Neural cell (in vitro differentiated cells): ENCODE measurements around the gene NDUFV2. TPM values are rescaled to one million over a fixed set of nuclear protein-coding genes. Genes with fewer than 3 reads are reported as not detected.

ENCODE experiments used
- H2AFZ ChIP-seq: fragments of 200-600, 300-800 bp; sonication (generic), shearing (Covaris generic); 2 replicates; pipeline ENCODE4 v1.6.0; 2014; ENCODE audit warnings: low read depth, mild to moderate bottlenecking, antibody characterized with exemption, low read length, moderate library complexity
- H3F3A ChIP-seq: fragments of 200-600 bp; shearing (Covaris generic); 2 replicates; pipeline ENCODE4 v1.6.1; 2016; ENCODE audit warnings: mild to moderate bottlenecking, moderate library complexity, mixed read lengths, antibody characterized with exemption, low read length; ENCODE audit not compliant: insufficient read depth, poor library complexity, severe bottlenecking
- H3K27ac ChIP-seq: fragments of 200-600, 300-800 bp; sonication (generic), shearing (Covaris generic); 2 replicates; pipeline ENCODE4 v1.5.1; 2014; ENCODE audit warnings: mild to moderate bottlenecking, low read length, moderate library complexity
- H3K27me3 ChIP-seq: fragments of 300-800, 200-600 bp; sonication (generic), shearing (Covaris generic); 2 replicates; pipeline ENCODE4 v1.6.0; 2014; ENCODE audit warnings: mild to moderate bottlenecking, low read depth, low read length, moderate library complexity; ENCODE audit not compliant: insufficient read depth
- H3K36me3 ChIP-seq: fragments of 300-800, 200-600 bp; sonication (generic), shearing (Covaris generic); 2 replicates; pipeline ENCODE4 v1.5.1; 2014; ENCODE audit warnings: mild to moderate bottlenecking, antibody characterized with exemption, low read length, moderate library complexity; ENCODE audit not compliant: insufficient read depth
- H3K4me2 ChIP-seq: fragments of 300-800, 200-600 bp; sonication (generic), shearing (Covaris generic); 2 replicates; pipeline ENCODE4 v1.6.0; 2014; ENCODE audit warnings: mild to moderate bottlenecking, low read length
- H3K4me3 ChIP-seq: fragments of 300-800, 200-600 bp; sonication (generic), shearing (Covaris generic); 2 replicates; pipeline ENCODE4 v1.5.1; 2014; ENCODE audit warnings: mild to moderate bottlenecking, low read length, moderate library complexity
- H3K79me2 ChIP-seq: fragments of 200-600 bp; shearing (Covaris generic); replicated peaks from 2 replicates; pipeline ENCODE4 v1.6.0; 2014; ENCODE audit warnings: mild to moderate bottlenecking, low read length, moderate library complexity; ENCODE audit not compliant: insufficient read depth
- H3K9ac ChIP-seq: fragments of 300-800, 200-600 bp; sonication (generic), shearing (Covaris generic); 2 replicates; pipeline ENCODE4 v1.6.1; 2016; ENCODE audit warnings: mild to moderate bottlenecking, low read length, mixed read lengths
- H3K9me2 ChIP-seq: fragments of 200-600 bp; shearing (Covaris generic); 2 replicates; pipeline ENCODE4 v1.6.1; 2016; ENCODE audit warnings: mild to moderate bottlenecking, low read length, mixed read lengths; ENCODE audit not compliant: insufficient read depth
- H3K9me3 ChIP-seq: fragments of 200-600, 300-800 bp; sonication (generic), shearing (Covaris generic); 2 replicates; pipeline ENCODE4 v1.6.1; 2016; ENCODE audit warnings: mild to moderate bottlenecking, mixed run types, low read length, moderate library complexity, mixed read lengths
- H4K20me1 ChIP-seq: fragments of 200-600 bp; shearing (Covaris generic); 2 replicates; pipeline ENCODE4 v1.6.1; 2016; ENCODE audit warnings: mild to moderate bottlenecking, mixed run types; ENCODE audit not compliant: insufficient read depth
- EP300 ChIP-seq: fragments of 450-650 bp; conservative IDR thresholded peaks from 2 replicates; pipeline ENCODE4 v1.6.1; 2014; ENCODE audit warnings: antibody characterized with exemption, mild to moderate bottlenecking, moderate library complexity; ENCODE audit not compliant: poor library complexity, severe bottlenecking
- EZH2 ChIP-seq: fragments of 200-600, 300-800 bp; shearing (Covaris generic), sonication (generic); IDR thresholded peaks from 2 replicates; pipeline ENCODE4 v1.6.1; 2014; ENCODE audit warnings: antibody characterized with exemption, low read length, borderline replicate concordance, mild to moderate bottlenecking; ENCODE audit not compliant: insufficient read depth, poor library complexity, severe bottlenecking
- MXI1 ChIP-seq: fragments of 450-650 bp; conservative IDR thresholded peaks from 2 replicates; pipeline ENCODE4 v1.6.1; 2014; ENCODE audit warnings: antibody characterized with exemption, mild to moderate bottlenecking; ENCODE audit not compliant: poor library complexity, severe bottlenecking
- POLR2AphosphoS5 ChIP-seq: IDR thresholded peaks from 2 replicates; pipeline ENCODE4 v1.6.1; 2012
- RAD21 ChIP-seq: fragments of 450-650 bp; conservative IDR thresholded peaks from 2 replicates; pipeline ENCODE4 v1.6.1; 2014; ENCODE audit warnings: antibody characterized with exemption, mild to moderate bottlenecking, moderate library complexity
- SMC3 ChIP-seq: fragments of 450-650 bp; conservative IDR thresholded peaks from 2 replicates; pipeline ENCODE4 v1.6.1; 2014; ENCODE audit warnings: antibody characterized with exemption, mild to moderate bottlenecking, moderate library complexity; ENCODE audit not compliant: poor library complexity
- TAF1 ChIP-seq: IDR thresholded peaks from 2 replicates; pipeline ENCODE4 v1.6.1; 2012; ENCODE audit warnings: low read depth
- polyA plus RNA-seq: library from polyadenylated mRNA; depleted of rRNA; stranded (reverse); fragments of >200 nt; gene quantifications from 2 replicates; pipeline ENCODE4 v1.2.3, GENCODE V29; 2014
- TF ChIP-seq, protein P1 (sequence below): fragments of 450-650 bp; IDR thresholded peaks from 2 replicates; pipeline ENCODE4 v1.5.1; 2014; ENCODE audit warnings: antibody characterized with exemption, mild to moderate bottlenecking, moderate library complexity; ENCODE audit not compliant: poor library complexity, severe bottlenecking
- TF ChIP-seq, protein P2 (sequence below): IDR thresholded peaks from 2 replicates; pipeline ENCODE4 v1.6.1; 2012; ENCODE audit warnings: borderline replicate concordance

Gene NDUFV2
- polyA plus RNA-seq, 1 donor from 2014 or later: 285 TPM

DNA sequence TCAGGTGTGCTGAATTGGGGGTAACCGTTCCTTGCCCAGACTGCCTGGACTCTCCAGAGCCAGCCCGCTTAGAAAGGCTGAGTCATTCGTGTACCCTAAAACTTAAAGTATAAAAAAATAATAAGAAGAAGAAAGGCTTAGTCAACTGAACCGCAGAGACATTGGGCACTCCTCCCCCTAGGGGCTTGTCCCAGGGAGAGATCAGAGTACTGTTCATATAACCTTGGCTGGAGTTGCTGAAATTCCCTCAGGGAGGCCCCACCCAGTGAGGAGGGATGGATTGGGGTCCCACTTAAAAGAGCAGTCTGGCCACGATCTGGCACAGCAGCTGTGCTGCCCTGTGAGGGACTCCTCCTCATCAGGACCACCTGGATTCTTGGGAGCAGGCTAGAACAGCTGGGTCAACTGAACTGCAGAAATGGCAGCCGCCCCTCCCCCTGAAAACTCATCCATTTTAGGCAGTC, 71.3 kb downstream of the NDUFV2 start:
- Histone ChIP-seq H3K4me2 (no peak overlapping the region), H3K79me2 (peaks cover 5% of the 10 kb centered on the region), H4K20me1 (no peaks in the 10 kb centered on the region), H3K36me3 (no peaks in the 10 kb centered on the region), H2AFZ (no peak overlapping the region), H3K9me2 (no peaks in the 10 kb centered on the region), H3K9ac (no peak overlapping the region), H3K9me3 (no peaks in the 10 kb centered on the region), H3K27ac (no peak overlapping the region), H3F3A (no peaks in the 10 kb centered on the region), H3K4me3 (no peak overlapping the region), H3K27me3 (no peaks in the 10 kb centered on the region)
- TF ChIP-seq TAF1 (no peak), SMC3 (no peak), EP300 (no peak)

DNA sequence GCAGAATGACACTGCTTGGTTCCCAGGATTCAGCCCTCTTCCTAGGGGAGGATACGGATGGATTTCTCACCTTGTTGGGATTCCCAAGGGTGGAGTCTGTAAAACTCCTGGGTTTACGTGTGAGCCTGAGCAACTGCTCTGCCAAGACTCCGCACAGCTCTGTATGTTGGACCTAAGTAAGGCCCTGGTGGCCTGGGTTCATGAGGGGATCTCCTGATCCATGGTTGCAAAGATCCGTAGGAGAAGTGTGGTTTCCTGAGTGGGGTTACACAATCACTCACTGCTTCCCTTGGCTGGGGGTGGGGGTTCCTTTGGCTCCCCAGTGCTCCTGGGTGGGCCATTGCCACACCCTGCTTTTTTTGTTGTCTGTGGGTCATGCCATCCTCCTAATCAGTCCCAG, 71.8 kb downstream of the NDUFV2 start:
- TF ChIP-seq EP300 (no peak), POLR2AphosphoS5 (no peak), RAD21 (no peak), MXI1 (no peak)
- TF ChIP-seq, protein P1, sequence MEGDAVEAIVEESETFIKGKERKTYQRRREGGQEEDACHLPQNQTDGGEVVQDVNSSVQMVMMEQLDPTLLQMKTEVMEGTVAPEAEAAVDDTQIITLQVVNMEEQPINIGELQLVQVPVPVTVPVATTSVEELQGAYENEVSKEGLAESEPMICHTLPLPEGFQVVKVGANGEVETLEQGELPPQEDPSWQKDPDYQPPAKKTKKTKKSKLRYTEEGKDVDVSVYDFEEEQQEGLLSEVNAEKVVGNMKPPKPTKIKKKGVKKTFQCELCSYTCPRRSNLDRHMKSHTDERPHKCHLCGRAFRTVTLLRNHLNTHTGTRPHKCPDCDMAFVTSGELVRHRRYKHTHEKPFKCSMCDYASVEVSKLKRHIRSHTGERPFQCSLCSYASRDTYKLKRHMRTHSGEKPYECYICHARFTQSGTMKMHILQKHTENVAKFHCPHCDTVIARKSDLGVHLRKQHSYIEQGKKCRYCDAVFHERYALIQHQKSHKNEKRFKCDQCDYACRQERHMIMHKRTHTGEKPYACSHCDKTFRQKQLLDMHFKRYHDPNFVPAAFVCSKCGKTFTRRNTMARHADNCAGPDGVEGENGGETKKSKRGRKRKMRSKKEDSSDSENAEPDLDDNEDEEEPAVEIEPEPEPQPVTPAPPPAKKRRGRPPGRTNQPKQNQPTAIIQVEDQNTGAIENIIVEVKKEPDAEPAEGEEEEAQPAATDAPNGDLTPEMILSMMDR: no peak
- H3K9me2 ChIP-seq: no peaks in the 10 kb centered on the region
- no peak overlapping the region for H3K9ac ChIP-seq
- H3K79me2 ChIP-seq: peaks cover 6% of the 10 kb centered on the region
- no peaks in the 10 kb centered on the region for H3K9me3 ChIP-seq
- no peak overlapping the region for H3K4me2 ChIP-seq
- H2AFZ ChIP-seq: no peak overlapping the region
- H3K4me3 ChIP-seq: no peak overlapping the region
- H3K27me3 ChIP-seq: no peaks in the 10 kb centered on the region
- H3K27ac ChIP-seq: no peak overlapping the region
- H3K36me3 ChIP-seq: no peaks in the 10 kb centered on the region
- H4K20me1 ChIP-seq: no peaks in the 10 kb centered on the region
- no peaks in the 10 kb centered on the region for H3F3A ChIP-seq

DNA sequence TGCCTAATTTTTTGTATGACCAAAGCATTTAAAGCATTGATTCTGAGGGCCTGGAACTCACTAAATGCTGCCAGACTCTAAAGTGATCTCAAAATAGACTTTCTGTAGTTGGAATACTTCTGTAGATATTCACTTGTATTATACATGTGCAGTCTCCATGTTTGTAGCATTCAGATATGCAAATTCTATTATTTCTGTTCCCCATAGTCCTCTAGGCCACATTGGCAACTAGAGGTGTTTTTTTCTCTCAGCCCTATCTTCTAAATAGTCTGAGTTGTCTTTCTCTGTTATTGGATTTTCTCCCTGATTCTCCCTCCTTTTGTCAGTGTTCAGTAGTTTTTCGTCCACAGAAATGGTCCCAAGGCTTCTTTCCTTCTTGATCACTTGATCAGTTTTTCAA, 72.6 kb downstream of the NDUFV2 start:
- Histone ChIP-seq H4K20me1 (no peaks in the 10 kb centered on the region), H3K27ac (no peak overlapping the region), H3K79me2 (peaks cover 13% of the 10 kb centered on the region), H3K27me3 (no peaks in the 10 kb centered on the region), H3K4me2 (no peak overlapping the region), H3K9me2 (no peaks in the 10 kb centered on the region), H2AFZ (no peak overlapping the region), H3K4me3 (no peak overlapping the region), H3K9ac (no peak overlapping the region), H3K36me3 (no peaks in the 10 kb centered on the region), H3K9me3 (no peaks in the 10 kb centered on the region), H3F3A (no peaks in the 10 kb centered on the region)
- TF ChIP-seq, protein P2, sequence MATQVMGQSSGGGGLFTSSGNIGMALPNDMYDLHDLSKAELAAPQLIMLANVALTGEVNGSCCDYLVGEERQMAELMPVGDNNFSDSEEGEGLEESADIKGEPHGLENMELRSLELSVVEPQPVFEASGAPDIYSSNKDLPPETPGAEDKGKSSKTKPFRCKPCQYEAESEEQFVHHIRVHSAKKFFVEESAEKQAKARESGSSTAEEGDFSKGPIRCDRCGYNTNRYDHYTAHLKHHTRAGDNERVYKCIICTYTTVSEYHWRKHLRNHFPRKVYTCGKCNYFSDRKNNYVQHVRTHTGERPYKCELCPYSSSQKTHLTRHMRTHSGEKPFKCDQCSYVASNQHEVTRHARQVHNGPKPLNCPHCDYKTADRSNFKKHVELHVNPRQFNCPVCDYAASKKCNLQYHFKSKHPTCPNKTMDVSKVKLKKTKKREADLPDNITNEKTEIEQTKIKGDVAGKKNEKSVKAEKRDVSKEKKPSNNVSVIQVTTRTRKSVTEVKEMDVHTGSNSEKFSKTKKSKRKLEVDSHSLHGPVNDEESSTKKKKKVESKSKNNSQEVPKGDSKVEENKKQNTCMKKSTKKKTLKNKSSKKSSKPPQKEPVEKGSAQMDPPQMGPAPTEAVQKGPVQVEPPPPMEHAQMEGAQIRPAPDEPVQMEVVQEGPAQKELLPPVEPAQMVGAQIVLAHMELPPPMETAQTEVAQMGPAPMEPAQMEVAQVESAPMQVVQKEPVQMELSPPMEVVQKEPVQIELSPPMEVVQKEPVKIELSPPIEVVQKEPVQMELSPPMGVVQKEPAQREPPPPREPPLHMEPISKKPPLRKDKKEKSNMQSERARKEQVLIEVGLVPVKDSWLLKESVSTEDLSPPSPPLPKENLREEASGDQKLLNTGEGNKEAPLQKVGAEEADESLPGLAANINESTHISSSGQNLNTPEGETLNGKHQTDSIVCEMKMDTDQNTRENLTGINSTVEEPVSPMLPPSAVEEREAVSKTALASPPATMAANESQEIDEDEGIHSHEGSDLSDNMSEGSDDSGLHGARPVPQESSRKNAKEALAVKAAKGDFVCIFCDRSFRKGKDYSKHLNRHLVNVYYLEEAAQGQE: no peak
- TF ChIP-seq EP300 (no peak), TAF1 (no peak), EZH2 (no peak), RAD21 (no peak), POLR2AphosphoS5 (no peak), SMC3 (no peak)
- TF ChIP-seq, protein P1: no peak
